H1 (cell line): ENCODE results near the gene DTWD1. TPM values are rescaled to one million over a fixed set of nuclear protein-coding genes. Genes with fewer than 3 reads are reported as not detected.

Experiments used
- CHD1 ChIP-seq: IDR thresholded peaks from 2 replicates; pipeline ENCODE4 v1.6.1; 2012; ENCODE audit warnings: low read depth, low read length, improper control_type of control experiment
- EGR1 ChIP-seq: IDR thresholded peaks from 2 replicates; pipeline ENCODE4 v1.6.1; 2011; ENCODE audit warnings: low read depth, low read length, borderline replicate concordance
- EP300 ChIP-seq, 2 experiments: IDR thresholded peaks; 1 replicate in 1 of 2; 2 replicates in 1 of 2; pipeline ENCODE4 v1.6.1; 2011 to 2012; ENCODE audit warnings: low read depth in 2 of 2, low read length in 2 of 2, mild to moderate bottlenecking in 2 of 2, borderline replicate concordance in 1 of 2, inconsistent platforms in 1 of 2, moderate library complexity in 1 of 2
- FOSL1 ChIP-seq: IDR thresholded peaks from 2 replicates; pipeline ENCODE4 v1.6.1; 2011; ENCODE audit warnings: mild to moderate bottlenecking, low read depth, low read length, moderate library complexity; ENCODE audit not compliant: insufficient read depth
- KDM4A ChIP-seq: IDR thresholded peaks from one replicate; pipeline ENCODE4 v1.7.1; 2012; ENCODE audit warnings: low read depth, mild to moderate bottlenecking, moderate library complexity, low read length, inconsistent platforms; ENCODE audit not compliant: severe bottlenecking
- RAD21 ChIP-seq, 2 experiments: IDR thresholded peaks in 1 of 2; conservative IDR thresholded peaks in 1 of 2; 2 replicates each; pipeline ENCODE4 v1.6.1; 2011; ENCODE audit warnings: low read depth in 2 of 2, low read length in 2 of 2, improper control_type of control experiment in 1 of 2, inconsistent platforms in 1 of 2, mild to moderate bottlenecking in 1 of 2, moderate library complexity in 1 of 2
- polyA plus RNA-seq, 7 experiments: library from polyadenylated mRNA; depleted of rRNA in 3 of 7; stranded (reverse) in 5 of 7; unstranded in 2 of 7; fragments of >200 nt in 5 of 7; fragments of 200-250 nt in 2 of 7; gene quantifications; 1 replicate in 5 of 7; 2 replicates in 1 of 7; 4 replicates in 1 of 7; pipeline versions ENCODE4 v1.2.1 to v1.2.3, GENCODE V29; 2011 to 2013; ENCODE audit warnings: missing spikeins in 2 of 7, mixed read lengths in 2 of 7
- total RNA-seq: library from RNA; stranded (reverse); fragmentation: NEBNext Ultra II Directional; extraction: Animal tissue kit (Norgen Biotek cat#: 25700); gene quantifications from 2 replicates; pipeline ENCODE4 v1.2.1, GENCODE V29; 2021

The DTWD1 gene
- total and polyA plus RNA-seq, 2 of the 8 experiments (the other 6 are each of a cell fraction or from before 2014, with no cell fraction given), result 10.4 to 32.4 TPM

- TF ChIP-seq EP300 (IDR thresholded peaks at IDR 0.05; ENCODE audit: borderline replicate concordance in 1 of 2, low read depth in 2 of 2, low read length in 2 of 2) (no peak), KDM4A (no peak), EGR1 (no peak), CHD1 (no peak), RAD21 (IDR thresholded peaks at IDR 0.05 in 1 of 2, conservative IDR thresholded peaks at IDR 0.05 in 1 of 2; ENCODE audit: low read depth in 2 of 2, low read length in 2 of 2) (no peak), FOSL1 (no peak)
These were observed 7.5 kb downstream of the DTWD1 start (continued) for GRCh38 chr15:49628379-49628778.
